GM19351 (cell line): Measurements from ENCODE around the gene PODXL2.

Source experiments
- ATAC-seq: cut with Tn5 transposase; IDR thresholded peaks from one replicate; pipeline ENCODE4 v1.9.1; 2021; ENCODE audit warnings: mild to moderate bottlenecking, moderate library complexity; ENCODE audit not compliant: unreplicated experiment

PODXL2 gene

DNA sequence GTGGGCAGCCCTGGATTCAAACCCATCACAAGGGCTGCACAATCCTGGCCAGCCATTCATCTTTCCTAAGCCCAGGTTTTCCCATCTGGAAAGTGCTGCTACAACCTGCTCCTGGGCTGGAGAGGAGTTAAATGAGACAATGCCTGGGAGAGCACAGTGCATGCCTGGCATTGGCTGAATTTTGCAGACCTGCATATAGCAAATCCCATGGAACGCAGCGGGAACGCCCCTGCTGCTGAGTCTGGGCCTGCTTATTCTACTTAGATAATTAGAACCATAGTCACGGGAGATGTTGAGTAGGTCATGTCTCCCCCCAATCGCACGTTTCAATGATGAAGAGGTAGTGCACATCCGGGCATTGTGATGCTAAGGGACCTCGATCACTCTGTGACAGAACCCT, 90.4 kb downstream of the PODXL2 start:
- ATAC-seq: no peak

DNA sequence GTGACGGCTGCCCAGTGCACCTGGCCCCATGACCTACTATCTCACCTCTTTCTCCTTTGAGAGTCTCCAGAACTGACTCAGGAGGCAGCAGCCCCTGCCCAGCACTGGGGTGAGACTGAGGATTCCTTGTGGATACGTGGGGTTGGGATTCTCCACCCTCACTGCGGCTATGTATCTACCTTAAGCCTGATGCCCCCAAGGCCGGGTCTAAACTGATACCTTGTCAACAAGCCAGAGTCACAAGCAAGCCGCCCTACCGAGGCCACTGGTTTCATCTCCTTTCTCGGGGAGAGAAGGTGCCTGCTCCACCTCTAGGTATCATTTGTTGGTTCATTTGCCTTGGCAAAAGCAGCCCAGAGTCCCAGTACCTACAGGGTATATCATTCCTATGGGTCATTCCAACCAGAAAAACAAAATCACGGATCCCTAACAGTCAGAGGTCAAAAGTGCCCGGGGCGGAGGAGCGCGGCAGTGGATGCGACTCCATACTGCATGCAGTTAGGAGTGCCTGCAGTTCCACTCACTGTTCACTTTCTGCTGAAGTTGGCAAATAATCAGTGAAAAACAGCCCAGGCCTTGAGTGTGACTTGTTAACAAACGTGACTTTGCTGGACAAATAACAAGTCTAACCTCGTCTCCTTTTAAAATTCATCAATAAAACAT, 91.3 kb downstream of the PODXL2 start:
- no peak for ATAC-seq

DNA sequence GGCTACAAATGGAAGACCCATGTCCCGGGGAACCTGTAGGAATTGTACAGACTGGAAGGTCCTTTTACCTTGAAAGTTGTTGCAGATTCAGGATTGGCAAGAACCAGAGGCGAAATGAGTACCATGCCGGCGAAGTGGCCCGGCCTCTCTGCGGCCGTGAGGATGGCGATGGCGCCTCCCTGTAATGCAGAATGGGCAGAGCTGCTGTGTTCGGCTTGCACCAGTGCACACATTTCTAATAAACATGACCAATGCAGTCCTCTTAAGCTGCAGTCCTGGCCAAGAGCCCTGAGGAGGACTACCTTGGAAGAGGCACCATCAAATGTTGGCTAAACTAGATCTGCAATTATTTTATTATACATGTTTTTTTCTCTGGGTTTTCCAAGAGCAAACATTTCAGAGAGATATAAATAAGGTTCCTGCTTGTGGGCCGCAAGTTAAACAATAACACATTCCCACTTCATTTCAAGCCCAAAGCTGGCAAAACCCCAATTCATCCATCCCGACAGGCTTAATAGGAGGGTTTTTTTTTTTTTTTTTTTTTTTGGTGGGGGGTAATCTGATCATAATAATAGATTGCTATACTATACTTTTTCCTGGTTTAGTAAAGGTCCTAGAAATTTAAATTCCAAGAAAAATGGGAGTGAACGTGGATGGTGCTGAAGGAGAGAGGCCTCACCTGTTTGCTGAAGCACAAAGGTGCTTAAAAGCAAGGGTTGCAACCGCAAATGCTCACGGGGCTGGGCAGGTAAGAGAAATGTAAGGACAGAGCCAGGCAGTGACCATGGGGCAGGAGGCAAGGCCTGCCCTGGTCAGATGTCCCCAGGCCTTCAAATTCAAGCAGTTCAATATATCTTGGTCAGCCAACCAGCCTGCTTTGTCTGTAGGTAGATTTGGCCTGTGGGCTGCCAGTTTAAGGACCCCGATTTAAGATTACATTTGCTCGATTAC, 92.3 kb downstream of the PODXL2 start:
- ATAC-seq: no peak

DNA sequence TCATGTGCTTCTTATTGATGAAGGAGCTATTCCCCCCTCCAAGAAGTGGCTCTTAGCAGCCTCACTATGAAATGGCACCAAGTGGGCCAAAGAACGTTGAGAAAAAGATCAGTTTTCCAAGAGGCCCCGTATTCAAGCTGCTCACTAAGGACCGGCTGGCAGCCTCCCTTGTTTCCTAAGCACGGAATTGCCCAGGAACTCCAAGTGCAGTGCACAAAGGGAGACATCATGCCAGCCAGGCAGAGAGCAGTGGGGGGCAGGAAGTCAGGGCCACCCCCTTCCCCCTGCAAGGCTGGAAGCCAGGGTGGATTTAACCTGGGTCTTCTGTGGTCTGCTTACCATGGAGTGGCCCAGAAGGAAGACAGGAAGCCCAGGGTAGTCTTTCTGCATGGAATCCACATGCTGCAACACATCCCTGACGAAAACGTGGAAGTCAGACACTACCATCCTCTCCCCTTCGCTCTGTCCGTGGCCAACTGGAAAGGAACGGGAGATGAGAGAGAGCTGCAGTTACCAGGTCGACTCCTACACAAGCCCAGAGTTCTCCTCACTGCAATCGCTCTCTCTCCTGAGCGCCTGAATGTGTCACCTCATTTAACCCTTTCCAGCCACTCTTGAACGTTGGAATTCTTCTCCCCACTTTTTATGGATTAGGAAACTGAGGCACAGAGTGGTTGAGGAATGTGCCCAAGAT, 93.3 kb downstream of the PODXL2 start:
- no peak for ATAC-seq
